GM19035 (cell line): ENCODE data around the gene KDSR.
A peak's percentile ranks its signal among the peaks of the same experiment; 100 is the strongest.

Source experiments
- ATAC-seq: cut with Tn5 transposase; IDR thresholded peaks from one replicate; pipeline ENCODE4 v1.9.1; 2021; ENCODE audit not compliant: unreplicated experiment

The KDSR gene, protein sequence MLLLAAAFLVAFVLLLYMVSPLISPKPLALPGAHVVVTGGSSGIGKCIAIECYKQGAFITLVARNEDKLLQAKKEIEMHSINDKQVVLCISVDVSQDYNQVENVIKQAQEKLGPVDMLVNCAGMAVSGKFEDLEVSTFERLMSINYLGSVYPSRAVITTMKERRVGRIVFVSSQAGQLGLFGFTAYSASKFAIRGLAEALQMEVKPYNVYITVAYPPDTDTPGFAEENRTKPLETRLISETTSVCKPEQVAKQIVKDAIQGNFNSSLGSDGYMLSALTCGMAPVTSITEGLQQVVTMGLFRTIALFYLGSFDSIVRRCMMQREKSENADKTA

DNA sequence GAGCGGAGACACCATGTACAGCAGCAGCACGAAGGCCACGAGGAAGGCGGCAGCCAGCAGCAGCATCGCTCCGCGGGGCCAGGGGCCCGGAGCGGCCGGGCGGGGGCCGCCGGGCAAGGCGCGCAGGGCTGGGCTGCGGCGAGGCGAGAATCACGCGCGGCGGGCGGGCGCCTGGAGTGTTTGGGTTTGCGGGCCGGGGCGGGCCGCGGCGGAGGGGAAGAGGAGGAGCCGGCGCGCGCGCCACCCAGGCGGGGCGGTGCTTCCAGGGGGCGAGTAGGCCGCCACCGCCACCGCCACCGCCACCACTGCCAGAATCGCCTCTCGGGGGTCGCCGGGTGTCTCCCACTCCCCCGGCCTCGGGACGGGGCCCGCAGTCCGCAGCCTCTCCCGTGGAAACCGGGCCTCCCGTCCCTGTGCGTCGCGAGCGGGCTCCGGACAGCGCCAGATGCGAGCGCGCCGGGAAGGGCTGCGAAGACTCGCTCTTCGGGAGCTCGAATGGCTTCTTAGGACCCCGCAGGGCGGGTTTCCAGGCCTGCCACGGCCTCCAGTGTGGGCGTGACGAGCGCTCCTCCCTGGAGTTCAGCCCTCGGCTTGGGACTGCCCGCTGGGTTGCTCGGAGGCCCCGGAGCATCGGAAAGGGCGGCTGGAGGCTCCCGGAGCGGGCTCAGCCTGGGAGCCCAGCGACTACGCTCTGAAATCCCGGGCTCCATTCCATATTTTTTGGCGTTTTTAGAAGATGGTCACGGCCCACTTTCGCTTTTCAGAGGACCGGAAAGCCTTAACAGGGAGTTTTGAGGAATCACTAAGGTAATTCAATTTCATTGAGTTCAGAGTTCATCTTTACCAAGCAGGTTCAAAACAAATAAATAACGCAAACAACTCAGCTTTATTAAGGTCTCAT lies at the start of gene KDSR:
KDSR (minus strand) TSS at position 154 of the 901 bp plus-strand sequence; CDS start at position 66, 88 bp downstream.
- ATAC-seq: peak; percentile 88

DNA sequence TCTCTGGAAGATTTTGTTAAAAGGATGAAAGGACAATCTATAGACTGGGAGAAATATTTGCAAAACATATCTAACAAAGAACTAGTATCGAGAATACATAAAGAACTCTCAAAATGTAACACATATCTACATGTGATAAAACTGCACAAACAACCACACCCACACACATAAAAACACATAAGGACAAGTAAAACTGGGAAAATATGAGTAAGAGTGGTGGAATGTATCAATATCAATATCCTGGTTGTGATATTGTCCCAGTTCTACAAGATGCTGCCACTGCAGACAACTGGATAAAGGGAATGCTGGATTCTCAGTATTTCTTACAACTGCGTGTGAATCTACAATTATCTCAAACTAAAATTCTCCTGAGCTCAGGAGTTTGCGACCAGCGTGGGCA lies 45.9 kb upstream of the KDSR start:
- ATAC-seq: no peak

DNA sequence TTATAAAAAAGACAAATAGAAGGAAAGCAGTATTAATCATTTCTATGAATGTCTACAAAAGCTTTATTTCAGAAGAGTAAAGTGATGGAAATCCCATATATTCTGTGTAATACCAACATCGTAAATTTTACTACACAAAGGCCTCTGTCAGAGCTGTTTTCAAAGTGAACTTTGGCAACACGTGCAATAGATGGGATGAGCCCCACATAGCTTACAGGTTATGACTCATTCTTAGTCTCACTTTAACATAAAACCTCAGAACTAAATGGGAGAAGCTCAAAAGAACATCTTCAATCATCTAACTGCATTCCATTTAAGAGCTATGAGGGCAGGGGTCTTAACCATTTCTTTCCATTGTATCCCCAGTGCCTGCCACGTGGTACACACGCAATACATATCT lies 43.8 kb upstream of the KDSR start:
- ATAC-seq: no peak

DNA sequence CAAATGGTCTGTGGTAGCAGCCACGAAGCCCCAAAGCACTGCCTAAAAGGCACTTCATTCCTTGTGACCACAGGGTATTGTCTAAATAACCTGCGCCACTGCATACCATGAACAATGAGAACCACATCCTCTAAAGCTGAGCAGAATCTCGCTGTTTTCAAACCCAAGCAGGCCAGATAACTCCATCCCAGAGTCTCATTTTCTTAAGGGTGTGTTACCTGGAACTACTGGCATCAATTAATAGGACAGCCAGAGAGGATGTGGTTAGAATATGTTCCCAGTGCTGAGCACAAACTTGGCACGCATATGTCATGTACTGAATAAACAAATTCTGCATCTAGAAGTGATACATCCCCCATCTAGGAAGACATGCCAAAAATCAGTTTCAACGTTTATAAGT lies 42.3 kb upstream of the KDSR start:
- no peak for ATAC-seq

DNA sequence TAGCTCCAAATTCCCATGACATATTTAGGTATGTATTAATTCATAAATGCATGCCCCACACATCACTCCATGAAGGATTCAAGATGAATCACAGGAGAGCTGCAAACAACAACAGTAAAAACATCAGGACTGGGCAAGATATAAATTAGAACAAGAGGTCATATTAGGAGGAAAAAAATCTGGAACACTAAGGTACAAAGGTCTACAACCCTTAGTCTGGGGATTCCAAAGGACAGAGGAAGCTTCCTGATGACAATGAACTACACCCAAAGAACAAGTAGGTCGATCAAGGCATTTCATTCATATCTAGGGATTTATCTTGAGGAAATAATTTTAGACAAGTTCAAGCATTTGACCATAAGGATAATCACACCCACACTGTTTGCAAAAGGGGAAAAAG lies 40.7 kb upstream of the KDSR start:
- no peak for ATAC-seq

DNA sequence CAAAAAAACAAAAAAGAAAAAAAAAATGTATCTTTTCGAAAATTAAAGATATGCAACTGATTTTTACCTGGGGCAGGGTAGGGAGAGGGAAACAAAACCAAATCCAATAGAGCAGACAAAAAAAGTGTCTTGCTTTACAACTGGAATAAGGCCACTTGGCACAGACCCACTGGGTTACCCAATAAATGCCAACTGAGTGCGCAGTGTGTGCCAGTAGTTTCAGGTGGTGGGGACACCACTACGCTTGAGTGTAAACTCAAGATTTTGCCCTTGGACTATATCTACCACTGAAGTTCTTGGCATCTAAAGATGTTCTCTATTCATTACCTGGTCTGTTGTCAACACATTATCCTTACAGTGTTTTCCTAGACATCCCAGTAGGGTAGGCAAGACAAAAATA lies 39.0 kb upstream of the KDSR start:
- ATAC-seq: no peak

DNA sequence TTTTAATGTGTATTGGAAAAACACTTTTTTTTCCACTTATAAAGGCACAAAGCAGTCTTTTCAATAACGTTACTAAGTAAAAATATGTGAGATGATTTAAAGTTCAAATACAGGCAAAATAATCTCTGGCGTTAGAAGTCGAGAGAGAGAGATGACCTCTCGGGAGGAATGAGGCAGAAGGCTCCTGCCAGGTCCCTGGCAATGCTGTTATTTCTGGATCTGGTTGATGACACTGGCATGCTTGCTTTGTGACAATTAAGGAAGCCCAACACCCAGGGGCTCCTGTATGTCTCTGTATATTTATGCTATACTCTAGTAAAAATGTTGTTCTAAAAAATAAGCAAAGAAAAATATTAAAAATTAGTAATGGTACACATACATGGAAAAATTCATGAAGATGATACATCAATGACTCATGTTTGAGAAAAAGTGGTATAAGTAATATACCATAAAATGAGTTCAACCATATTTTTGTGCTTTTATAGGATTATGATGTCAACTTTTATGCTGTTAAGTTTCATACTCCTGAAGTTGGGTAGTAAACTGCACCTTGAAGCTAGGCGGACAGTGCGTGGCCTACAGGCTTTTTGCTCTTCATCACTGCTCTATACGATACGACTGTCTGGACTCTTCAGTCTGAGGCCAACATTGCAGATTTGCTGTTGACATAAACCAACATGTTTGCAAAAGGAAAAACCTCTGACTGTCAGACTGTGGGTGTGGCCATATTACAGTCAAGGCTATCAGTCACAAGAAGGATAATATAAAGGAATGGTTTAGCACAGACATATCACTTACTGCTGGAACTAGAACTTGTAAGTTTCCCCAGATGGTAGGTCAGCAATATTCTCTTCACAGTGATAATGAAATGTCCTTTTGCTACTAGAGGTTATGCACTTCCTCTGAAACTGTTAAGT lies 35.5 kb upstream of the KDSR start:
- ATAC-seq: no peak

DNA sequence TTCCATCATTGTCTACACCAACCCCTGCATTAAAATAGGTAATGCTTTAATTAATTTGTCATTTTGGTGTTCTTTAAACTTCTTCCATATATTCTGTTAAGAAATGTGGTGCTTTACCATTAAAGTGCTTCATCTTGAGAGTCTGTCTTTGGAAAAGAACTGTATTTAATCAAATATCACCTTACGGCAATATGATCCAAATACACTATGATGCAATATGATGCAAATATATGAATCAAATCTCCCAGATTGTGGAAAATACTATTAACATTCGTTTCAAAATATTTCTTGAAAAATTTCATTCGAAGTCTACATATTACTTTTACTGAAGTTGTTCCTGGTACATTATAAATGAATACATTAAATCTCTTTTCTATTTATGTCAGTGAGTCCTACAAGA lies 32.3 kb upstream of the KDSR start:
- no peak for ATAC-seq

DNA sequence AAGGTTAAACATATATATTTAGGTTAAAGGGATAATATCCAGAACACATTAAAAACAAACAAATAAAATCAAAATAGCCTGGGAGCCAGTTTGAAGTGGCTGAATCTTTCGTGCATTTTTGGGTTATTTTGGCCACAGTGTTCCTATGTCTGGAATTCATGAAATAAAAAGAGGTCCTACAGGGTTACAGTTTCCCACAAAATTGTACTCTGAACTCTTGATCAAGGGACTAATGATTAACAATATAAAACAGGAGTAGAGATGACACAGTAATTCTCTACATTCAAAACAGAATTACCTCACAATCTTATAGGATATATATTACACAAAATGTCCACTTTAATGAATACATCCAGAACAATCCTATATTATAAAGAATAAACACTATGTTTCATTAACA lies 30.3 kb upstream of the KDSR start:
- ATAC-seq: no peak

DNA sequence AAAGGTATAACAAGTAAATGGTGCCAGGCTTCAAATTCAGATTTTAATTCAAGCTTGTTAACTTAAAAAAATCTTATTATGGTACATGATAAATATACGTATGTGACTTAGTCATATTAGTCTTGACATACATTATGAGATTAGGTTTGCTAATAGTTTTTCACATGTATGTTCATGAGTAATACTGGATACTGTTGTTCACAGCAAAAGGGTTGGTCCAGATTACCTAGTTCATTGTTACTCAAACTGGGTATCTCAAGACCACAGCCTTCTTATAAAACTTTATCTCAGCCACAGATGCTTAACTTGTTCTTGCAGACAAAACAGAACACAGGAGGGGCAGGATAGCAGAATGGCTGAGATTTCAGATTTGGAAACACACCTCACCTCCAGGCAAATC lies 28.5 kb upstream of the KDSR start:
- no peak for ATAC-seq

DNA sequence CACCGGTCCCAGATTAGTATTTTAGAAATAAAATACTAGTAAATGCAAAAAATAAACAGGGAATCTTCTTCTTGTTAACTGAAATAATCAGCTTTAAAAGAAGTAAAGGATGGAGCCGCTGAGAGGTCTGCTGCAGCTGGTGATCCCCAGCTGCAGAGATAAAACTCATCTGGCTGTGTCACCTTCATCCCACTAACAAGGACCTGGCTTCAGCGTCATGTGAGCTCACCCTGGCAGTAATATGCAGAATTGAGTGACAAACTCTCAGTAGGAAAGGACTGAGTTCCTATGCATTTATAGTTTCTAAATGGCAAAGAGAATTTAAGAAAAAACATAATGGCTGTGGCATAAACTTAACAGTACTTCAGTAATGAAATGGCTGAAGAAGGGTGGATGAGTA lies 27.9 kb upstream of the KDSR start:
- ATAC-seq: no peak

DNA sequence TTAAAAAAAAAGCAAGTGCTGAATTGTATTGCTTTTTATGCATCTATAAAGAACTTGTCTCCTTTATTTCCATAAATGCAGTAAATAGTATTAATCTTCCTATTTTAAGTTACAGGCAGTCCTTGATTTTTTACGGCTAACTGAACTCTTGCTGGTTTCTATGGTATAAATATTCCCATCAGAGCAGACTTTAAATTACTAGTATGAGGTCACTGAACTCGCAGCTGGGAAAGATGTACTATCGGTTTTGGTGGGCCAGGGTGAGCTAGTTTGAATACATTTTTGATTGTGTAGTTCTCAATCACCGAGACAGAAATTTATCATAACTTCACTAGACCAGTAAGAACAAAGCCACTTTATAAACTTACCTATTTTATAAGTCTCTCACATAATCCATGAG lies 20.9 kb upstream of the KDSR start:
- no peak for ATAC-seq

DNA sequence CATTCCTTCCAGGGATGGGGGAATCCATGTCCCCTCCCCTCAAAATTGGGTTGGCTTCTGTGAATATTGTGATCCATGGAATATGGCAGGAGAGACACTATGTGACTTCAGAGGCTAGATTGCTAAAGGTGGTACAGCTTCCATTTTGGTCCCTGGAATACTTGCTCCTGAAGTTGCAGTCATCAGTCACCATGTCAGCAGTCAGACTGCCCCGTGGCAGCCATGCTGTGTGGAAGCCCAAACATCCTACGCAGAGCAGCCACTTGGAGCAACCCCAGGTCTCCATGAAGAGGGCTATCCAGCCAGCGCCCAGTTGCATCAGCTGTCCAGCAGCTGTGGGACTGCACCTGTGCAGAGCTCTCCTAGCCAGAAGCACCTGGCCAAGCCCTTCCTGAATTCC lies 15.8 kb upstream of the KDSR start:
- no peak for ATAC-seq

DNA sequence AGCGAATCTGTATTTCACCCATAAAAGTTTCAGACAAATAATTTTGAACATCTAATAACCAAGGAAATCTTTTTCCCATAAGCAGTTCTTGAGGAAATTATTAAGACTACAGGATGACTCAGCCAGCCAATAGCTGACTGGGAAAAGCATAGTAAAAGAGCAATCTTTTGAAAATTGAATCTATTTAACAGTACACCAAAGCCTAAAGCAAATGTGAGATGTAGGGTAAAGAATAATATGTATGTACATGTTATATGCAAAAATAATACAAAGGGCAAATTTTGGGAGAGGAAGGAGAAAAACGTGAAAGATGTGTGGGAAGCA lies 12.6 kb upstream of the KDSR start:
- no peak for ATAC-seq

DNA sequence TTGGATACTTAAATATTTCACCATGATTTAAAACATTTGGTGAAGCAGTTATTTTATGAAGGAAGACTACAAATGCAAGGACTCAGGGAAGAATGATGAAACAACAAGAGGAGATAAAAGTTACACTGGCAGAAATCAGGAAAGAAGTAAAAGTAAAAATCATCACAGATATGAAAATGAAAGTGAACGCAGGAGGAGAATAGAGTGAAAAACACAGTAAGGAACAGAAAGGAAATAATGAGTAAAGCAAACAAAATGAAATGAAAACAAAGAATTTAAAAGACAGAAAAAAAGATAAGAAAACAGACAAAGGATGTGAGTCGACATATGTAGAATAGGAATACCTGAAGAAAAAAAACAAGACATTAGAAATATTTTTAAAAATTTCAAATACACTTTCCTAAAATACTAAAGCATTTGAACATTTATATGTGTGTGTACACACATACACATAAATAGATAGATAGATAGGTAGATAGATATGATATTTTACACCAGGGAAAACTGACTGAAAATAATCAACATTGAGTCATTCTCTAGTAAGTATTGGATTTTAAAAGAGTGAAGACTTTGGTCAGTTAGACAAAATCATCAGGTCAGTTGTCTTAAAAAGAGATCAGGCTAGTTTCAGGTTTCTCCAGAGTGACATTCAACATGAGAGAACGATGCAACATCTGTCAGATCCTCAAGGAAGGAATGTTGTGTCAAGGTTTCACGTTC lies 12.1 kb upstream of the KDSR start:
- ATAC-seq: no peak

DNA sequence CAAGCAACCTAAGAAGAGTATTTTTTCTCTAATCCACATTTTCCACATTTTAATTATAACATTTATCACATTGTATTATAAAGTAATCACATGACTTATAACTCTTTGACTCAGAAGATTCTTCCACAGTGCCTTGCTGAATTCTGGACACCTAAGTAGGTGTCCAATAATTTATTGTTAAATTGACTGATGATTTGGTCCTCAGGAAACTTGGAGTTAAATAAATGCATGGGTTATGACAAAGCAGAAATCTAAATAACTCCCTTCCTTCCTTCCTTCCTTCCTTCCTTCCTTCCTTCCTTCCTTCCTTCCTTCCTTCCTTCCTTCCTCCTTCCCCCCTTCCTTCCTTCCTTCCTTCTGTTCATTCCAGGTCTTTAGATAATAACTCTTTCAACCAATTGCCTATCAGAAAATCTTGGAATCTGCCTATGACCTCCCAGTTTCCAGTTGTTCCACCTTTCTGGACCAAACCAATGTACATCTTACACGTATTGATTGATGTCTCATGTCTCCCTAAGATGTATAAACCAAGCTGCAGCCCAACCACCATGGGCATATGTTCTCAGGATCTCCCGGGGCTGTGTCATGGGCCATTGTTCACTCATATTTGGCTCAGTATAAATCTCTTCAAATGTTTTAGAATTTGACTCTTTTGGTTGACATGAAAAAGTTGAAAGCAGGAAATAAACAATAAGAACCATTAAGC lies 10.4 kb upstream of the KDSR start:
- ATAC-seq: no peak

DNA sequence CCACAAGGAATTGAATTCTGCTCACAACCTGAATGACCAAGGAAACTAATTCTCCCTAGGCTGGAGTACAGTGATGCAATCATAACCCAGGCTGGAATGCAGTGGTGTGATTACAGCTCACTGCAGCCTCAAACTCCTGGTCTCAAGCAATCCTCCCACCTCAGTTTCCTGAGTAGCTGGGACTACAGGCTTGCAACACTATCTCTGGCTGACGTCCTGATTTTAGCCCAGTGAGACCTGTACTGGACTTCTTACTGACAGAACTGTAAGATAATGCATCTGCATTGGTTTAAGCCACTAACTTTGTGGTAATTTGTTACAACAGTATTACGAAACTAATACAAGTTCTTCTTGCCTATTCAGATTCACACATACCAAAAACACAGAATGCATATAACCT lies 9.5 kb upstream of the KDSR start:
- ATAC-seq: no peak

DNA sequence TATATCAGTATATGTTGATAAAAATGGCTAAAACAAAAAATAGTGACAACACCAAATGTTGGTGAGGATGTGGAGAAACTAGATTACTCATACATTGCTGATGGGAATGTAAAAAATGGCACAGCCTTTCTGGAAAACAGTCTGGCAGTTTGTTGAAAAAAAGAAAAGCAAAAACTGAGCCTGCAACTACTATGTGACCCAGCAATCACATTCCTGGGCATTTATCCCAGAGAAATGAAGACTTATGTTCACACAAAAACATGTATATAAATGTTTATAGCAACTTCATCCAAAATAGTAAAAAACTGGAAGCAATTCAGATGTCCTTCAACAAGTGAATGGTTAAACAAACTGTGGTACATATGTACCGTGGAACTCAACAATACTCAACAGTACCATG lies 7.5 kb upstream of the KDSR start:
- no peak for ATAC-seq

DNA sequence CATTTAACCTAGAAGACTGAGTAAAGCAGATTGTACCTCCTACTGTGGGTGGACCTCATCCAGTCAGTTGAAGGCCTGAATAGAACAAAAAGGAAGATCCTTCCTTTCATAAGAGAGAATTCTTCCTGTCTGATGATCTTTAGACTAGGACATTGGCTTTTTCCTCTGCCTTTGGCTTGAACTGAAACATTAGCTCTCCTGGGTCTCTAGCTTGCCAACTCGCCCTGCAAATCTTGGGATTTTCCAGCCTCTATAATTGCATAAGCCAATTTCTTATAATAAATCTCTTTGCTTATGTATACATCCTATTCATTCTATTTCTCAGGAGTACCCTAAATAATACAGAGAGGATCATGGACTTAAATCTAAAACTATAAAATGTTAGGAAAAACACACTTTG lies 6.2 kb upstream of the KDSR start:
- ATAC-seq: no peak

DNA sequence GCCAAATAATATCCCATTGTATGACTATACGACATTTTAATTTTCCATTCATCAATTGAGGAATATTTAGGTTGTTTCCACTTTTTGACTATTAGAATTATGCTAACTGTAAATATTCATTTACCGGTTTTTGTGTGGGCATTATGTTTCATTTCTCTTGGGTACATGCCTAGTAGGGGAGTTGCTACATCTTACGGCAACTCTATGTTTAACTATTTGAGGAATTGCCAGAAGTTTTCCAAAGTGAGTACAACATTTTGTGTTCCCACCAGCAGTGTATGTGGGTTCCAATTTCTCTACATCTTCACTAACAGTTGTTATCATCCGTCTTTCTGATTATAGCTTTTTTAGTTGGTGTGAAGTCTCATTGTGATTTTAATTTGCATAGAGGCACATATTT lies 1.6 kb upstream of the KDSR start:
- no peak for ATAC-seq
